ENCODE results near the gene EEF1AKMT3. TPM values are rescaled to one million over a fixed set of nuclear protein-coding genes. Genes with fewer than 3 reads are reported as not detected.
"Not testable (repeated sequence)": the region's sequence is repeated elsewhere in the genome, so short reads cannot be mapped to it uniquely, and the experiment has no call there.

The EEF1AKMT3 gene
- total RNA-seq, 1 donor from 2014 or later: 6.9 TPM

GRCh38 chr12:57764662-57765002 is 7.8 kb upstream of the EEF1AKMT3 start:
- no peak for DNase-seq (ENCODE audit: extremely low read depth, low read depth, low spot score)

- no peak for DNase-seq (ENCODE audit: extremely low read depth, low read depth, low spot score)
These were observed 7.3 kb upstream of the EEF1AKMT3 start for GRCh38 chr12:57765003-57765697.

GRCh38 chr12:57765698-57766463 is 6.5 kb upstream of the EEF1AKMT3 start:
- DNase-seq (ENCODE audit: extremely low read depth, low read depth, low spot score): no peak

- no peak for DNase-seq (ENCODE audit: extremely low read depth, low read depth, low spot score)
These were observed 5.7 kb upstream of the EEF1AKMT3 start, which contains the start of gene CYP27B1 for GRCh38 chr12:57766464-57767304. CYP27B1 (minus strand) TSS chr12:57767078; CDS start chr12:57767041, 37 bp downstream.

- no peak for DNase-seq (ENCODE audit: extremely low read depth, low read depth, low spot score)
These were observed 5.1 kb upstream of the EEF1AKMT3 start for GRCh38 chr12:57767305-57767698.

- DNase-seq (ENCODE audit: extremely low read depth, low read depth, low spot score): no peak
These were observed 4.5 kb upstream of the EEF1AKMT3 start for GRCh38 chr12:57767876-57768275.

GRCh38 chr12:57769594-57769993 is 2.8 kb upstream of the EEF1AKMT3 start:
- no peak for DNase-seq (ENCODE audit: extremely low read depth, low read depth, low spot score)

GRCh38 chr12:57770734-57771133 is 1.7 kb upstream of the EEF1AKMT3 start:
- no peak for DNase-seq (ENCODE audit: extremely low read depth, low read depth, low spot score)

- DNase-seq (ENCODE audit: extremely low read depth, low read depth, low spot score): no peak
These were observed 1.1 kb upstream of the EEF1AKMT3 start for GRCh38 chr12:57771236-57771872.

- peak; percentile 77 for DNase-seq (ENCODE audit: extremely low read depth, low read depth, low spot score)
These were observed 463 bp upstream of the EEF1AKMT3 start, which contains the start of gene METTL1 for GRCh38 chr12:57771873-57772428. METTL1 (minus strand) TSS chr12:57772105; CDS start chr12:57772083, 22 bp downstream.

- not testable (repeated sequence) for DNase-seq (ENCODE audit: extremely low read depth, low read depth, low spot score)
These were observed 2.2 kb downstream of the EEF1AKMT3 start for GRCh38 chr12:57774634-57775033.

GRCh38 chr12:57775044-57775443 is 2.6 kb downstream of the EEF1AKMT3 start:
- DNase-seq (ENCODE audit: extremely low read depth, low read depth, low spot score): no peak

GRCh38 chr12:57775563-57776246 is 3.3 kb downstream of the EEF1AKMT3 start:
- no peak for DNase-seq (ENCODE audit: extremely low read depth, low read depth, low spot score)

- DNase-seq (ENCODE audit: extremely low read depth, low read depth, low spot score): no peak
These were observed 3.8 kb downstream of the EEF1AKMT3 start for GRCh38 chr12:57776247-57776587.

GRCh38 chr12:57777367-57777766 is 5.0 kb downstream of the EEF1AKMT3 start:
- no peak for DNase-seq (ENCODE audit: extremely low read depth, low read depth, low spot score)

- no peak for DNase-seq (ENCODE audit: extremely low read depth, low read depth, low spot score)
These were observed 5.5 kb downstream of the EEF1AKMT3 start for GRCh38 chr12:57777911-57778310.

- no peak for DNase-seq (ENCODE audit: extremely low read depth, low read depth, low spot score)
These were observed 7.3 kb downstream of the EEF1AKMT3 start for GRCh38 chr12:57779736-57780135.

- DNase-seq (ENCODE audit: extremely low read depth, low read depth, low spot score): no peak
These were observed 8.0 kb downstream of the EEF1AKMT3 start for GRCh38 chr12:57780284-57780897.

GRCh38 chr12:57781244-57781643 is 8.8 kb downstream of the EEF1AKMT3 start:
- no peak for DNase-seq (ENCODE audit: extremely low read depth, low read depth, low spot score)

Data from glomerular endothelial cell (primary cell).